K562 (cell line): ENCODE measurements around the gene CENPQ. TPM values are rescaled to one million over a fixed set of nuclear protein-coding genes. Genes with fewer than 3 reads are reported as not detected.

ENCODE experiments used
- CBX3 ChIP-seq, 2 experiments: IDR thresholded peaks; 1 replicate in 1 of 2; 2 replicates in 1 of 2; pipeline ENCODE4 v1.6.1; 2012; ENCODE audit warnings: inconsistent platforms in 2 of 2, low read length in 2 of 2, borderline replicate concordance in 1 of 2, control low read depth in 1 of 2
- CHD4 ChIP-seq: fragments of 200-600 bp; sonication (generic); IDR thresholded peaks from 3 replicates; pipeline ENCODE4 v1.6.1; 2012; ENCODE audit warnings: low read depth, mild to moderate bottlenecking, mixed read lengths, low read length, inconsistent platforms; ENCODE audit not compliant: insufficient read depth, insufficient replicate concordance, poor library complexity, severe bottlenecking
- CSDE1 ChIP-seq, 2 experiments: fragments of 450-650 bp; IDR thresholded peaks; 2 replicates each; pipeline ENCODE4 v1.6.1; 2016; ENCODE audit warnings: mild to moderate bottlenecking in 1 of 2
- ETS2 ChIP-seq: IDR thresholded peaks from 2 replicates; pipeline ENCODE4 v1.6.1; 2016; ENCODE audit warnings: borderline replicate concordance, missing genetic modification characterization, mild to moderate bottlenecking, moderate library complexity, missing compliant biosample characterization; ENCODE audit not compliant: poor library complexity, severe bottlenecking
- FOSL1 ChIP-seq: fragments of 200-800 bp; sonication (Bioruptor generic); conservative IDR thresholded peaks from 2 replicates; pipeline ENCODE4 v1.6.1; 2016; ENCODE audit warnings: missing genetic modification characterization, missing compliant biosample characterization
- GTF2F1 ChIP-seq: IDR thresholded peaks from 2 replicates; pipeline ENCODE4 v1.6.1; 2011; ENCODE audit warnings: low read depth, low read length, improper control_type of control experiment
- OTX1 ChIP-seq: fragments of 450-650 bp; formaldehyde crosslinking; IDR thresholded peaks from 2 replicates; pipeline ENCODE4 v1.4.0; 2022; ENCODE audit warnings: mild to moderate bottlenecking
- PCBP2 ChIP-seq: fragments of 200-400 bp; formaldehyde crosslinking; IDR thresholded peaks from 2 replicates; pipeline ENCODE4 v1.6.1; 2018; ENCODE audit warnings: low read length, low read depth, mild to moderate bottlenecking, moderate library complexity; ENCODE audit not compliant: poor library complexity, severe bottlenecking
- RREB1 ChIP-seq: fragments of 250-450 bp; sonication (Bioruptor Pico); IDR thresholded peaks from 2 replicates; pipeline ENCODE4 v1.4.0; 2020
- SMARCA4 ChIP-seq: fragments of 450-650 bp; IDR thresholded peaks from 2 replicates; pipeline ENCODE4 v1.6.1; 2016
- SOX6 ChIP-seq: fragments of 450-650 bp; IDR thresholded peaks from 2 replicates; pipeline ENCODE4 v1.6.1; 2014; ENCODE audit warnings: mild to moderate bottlenecking
- TAF9B ChIP-seq: fragments of 450-650 bp; IDR thresholded peaks from 2 replicates; pipeline ENCODE4 v1.6.1; 2018; ENCODE audit warnings: mild to moderate bottlenecking; ENCODE audit not compliant: partially characterized antibody
- U2AF2 ChIP-seq: fragments of 200-400 bp; formaldehyde crosslinking; optimal IDR thresholded peaks from 2 replicates; pipeline ENCODE3; 2017; ENCODE audit warnings: low read depth, mild to moderate bottlenecking, low read length
- USF2 ChIP-seq: sonication (generic); formaldehyde crosslinking; IDR thresholded peaks from 2 replicates; pipeline ENCODE4 v1.5.0; 2020; ENCODE audit warnings: missing genetic modification reagents
- ZKSCAN8 ChIP-seq: fragments of 200-800 bp; sonication (Bioruptor generic); IDR thresholded peaks from 2 replicates; pipeline ENCODE4 v1.6.1; 2016; ENCODE audit warnings: missing genetic modification characterization, missing compliant biosample characterization
- ZZZ3 ChIP-seq: fragments of 450-650 bp; IDR thresholded peaks from 2 replicates; pipeline ENCODE4 v1.6.1; 2016; ENCODE audit warnings: antibody characterized with exemption, mild to moderate bottlenecking, moderate library complexity
- polyA plus RNA-seq, 8 experiments: library from polyadenylated mRNA; depleted of rRNA in 4 of 8; stranded (reverse) in 5 of 8; unstranded in 3 of 8; fragments of >200 nt; fragmentation: Nextera tagmentation in 2 of 8; fragmentation: Illumina TruSeq in 1 of 8; extraction: Ambion mirVana in 2 of 8; extraction: Trizol in 1 of 8; gene quantifications; 2 replicates each; pipeline versions ENCODE4 v1.2.1 to v1.2.3, GENCODE V29; 2011 to 2014; ENCODE audit warnings: inconsistent platforms in 1 of 8, missing spikeins in 1 of 8
- total RNA-seq, 7 experiments: library from RNA; depleted of rRNA in 6 of 7; stranded (reverse); fragments of >200 nt in 6 of 7; fragmentation: Illumina TruSeq in 2 of 7; extraction: Trizol in 2 of 7; gene quantifications; 2 replicates each; pipeline versions ENCODE4 v1.2.1 to v1.2.3, GENCODE V29; 2011 to 2021; ENCODE audit warnings: low replicate concordance in 1 of 7
- TF ChIP-seq, protein P1 (sequence below): fragments of 450-650 bp; formaldehyde crosslinking; IDR thresholded peaks from 2 replicates; pipeline ENCODE4 v1.4.0; 2022; ENCODE audit warnings: missing genetic modification characterization
- TF ChIP-seq, protein P2 (sequence below): fragments of 250-450 bp; sonication (Bioruptor Pico); IDR thresholded peaks from 2 replicates; pipeline ENCODE4 v1.8.0; 2022; ENCODE audit warnings: inconsistent platforms, mild to moderate bottlenecking, moderate library complexity, borderline replicate concordance

CENPQ gene
- total and polyA plus RNA-seq, 9 of the 15 experiments (the other 6 are each of a cell fraction or from before 2014, with no cell fraction given) = 12.7 to 48.3 (median 26.4) TPM

GRCh38 chr6:49462927-49463611 lies at the start of gene CENPQ, which contains the start of gene MMUT (continued):
- TF ChIP-seq, protein P1, sequence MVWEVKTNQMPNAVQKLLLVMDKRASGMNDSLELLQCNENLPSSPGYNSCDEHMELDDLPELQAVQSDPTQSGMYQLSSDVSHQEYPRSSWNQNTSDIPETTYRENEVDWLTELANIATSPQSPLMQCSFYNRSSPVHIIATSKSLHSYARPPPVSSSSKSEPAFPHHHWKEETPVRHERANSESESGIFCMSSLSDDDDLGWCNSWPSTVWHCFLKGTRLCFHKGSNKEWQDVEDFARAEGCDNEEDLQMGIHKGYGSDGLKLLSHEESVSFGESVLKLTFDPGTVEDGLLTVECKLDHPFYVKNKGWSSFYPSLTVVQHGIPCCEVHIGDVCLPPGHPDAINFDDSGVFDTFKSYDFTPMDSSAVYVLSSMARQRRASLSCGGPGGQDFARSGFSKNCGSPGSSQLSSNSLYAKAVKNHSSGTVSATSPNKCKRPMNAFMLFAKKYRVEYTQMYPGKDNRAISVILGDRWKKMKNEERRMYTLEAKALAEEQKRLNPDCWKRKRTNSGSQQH = no peak
- TF ChIP-seq, protein P2, sequence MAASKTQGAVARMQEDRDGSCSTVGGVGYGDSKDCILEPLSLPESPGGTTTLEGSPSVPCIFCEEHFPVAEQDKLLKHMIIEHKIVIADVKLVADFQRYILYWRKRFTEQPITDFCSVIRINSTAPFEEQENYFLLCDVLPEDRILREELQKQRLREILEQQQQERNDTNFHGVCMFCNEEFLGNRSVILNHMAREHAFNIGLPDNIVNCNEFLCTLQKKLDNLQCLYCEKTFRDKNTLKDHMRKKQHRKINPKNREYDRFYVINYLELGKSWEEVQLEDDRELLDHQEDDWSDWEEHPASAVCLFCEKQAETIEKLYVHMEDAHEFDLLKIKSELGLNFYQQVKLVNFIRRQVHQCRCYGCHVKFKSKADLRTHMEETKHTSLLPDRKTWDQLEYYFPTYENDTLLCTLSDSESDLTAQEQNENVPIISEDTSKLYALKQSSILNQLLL (CRISPR knock-in tag) = no peak
- TF ChIP-seq FOSL1 (no peak), OTX1 (no peak), ETS2 (tag) (no peak), CSDE1 (IDR thresholded peaks at IDR 0.05) (peak in 1 of 2 experiments; percentile 79; a peak in 2 of 4 replicates), CBX3 (IDR thresholded peaks at IDR 0.05; ENCODE audit: borderline replicate concordance in 1 of 2, low read length in 2 of 2) (peak in 1 of 2 experiments; percentile 62; a peak in 2 of 3 replicates), SMARCA4 (peak; percentile 50; the same call in 1 of the 2 replicates), ZKSCAN8 (CRISPR knock-in tag) (no peak), SOX6 (peak; percentile 55; the same call in 1 of the 2 replicates), USF2 (no peak), U2AF2 (no peak), TAF9B (peak; percentile 83), GTF2F1 (no peak), ZZZ3 (peak; percentile 87; the same call in 1 of the 2 replicates), CHD4 (no peak), PCBP2 (no peak), RREB1 (CRISPR knock-in tag) (no peak)
